ENCODE data around the gene RASD2. TPM values are rescaled to one million over a fixed set of nuclear protein-coding genes. Genes with fewer than 3 reads are reported as not detected.

The RASD2 gene
- total RNA-seq, 1 experiment from 2014 or later, result 3.1 TPM

DNA sequence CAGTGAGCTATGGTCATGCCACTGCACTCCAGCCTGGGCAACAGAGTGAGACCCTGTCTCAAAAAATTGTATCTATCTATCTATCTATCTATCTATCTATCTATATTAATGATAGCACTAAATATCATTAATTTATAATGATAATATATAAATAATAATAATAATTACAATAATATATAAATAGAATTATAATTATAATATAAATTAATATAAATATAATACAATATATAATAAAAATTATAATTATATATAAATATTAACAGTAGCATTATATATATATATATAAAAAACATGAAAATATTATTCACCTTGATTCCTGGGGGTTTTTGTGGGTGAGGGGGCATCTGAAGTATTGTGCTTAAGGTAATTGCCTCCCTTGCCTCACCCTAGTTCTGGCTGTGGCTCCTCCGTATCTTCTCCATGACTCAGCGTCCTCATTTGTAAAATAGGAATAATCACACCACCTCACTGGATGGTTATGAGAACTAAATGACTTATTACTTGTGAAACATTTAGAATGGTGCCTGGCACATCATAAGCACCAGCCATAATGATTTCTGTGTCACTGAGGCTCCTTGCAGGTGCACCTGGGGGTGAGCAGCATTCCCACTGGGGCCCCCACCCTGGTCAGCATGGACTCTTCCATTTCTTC is 18.8 kb downstream of the RASD2 start:
- Mint-ChIP-seq H3K9me3 (no peaks in the 10 kb centered on the region), H3K27ac (no peak overlapping the region; the same call in 1 of the 2 replicates), H3K4me1 (peaks cover 20% of the 10 kb centered on the region), H3K36me3 (no peaks in the 10 kb centered on the region), H3K4me3 (no peak overlapping the region), H3K27me3 (ENCODE audit: low read depth) (no peaks in the 10 kb centered on the region)
- POLR2A ChIA-PET, result no interaction called here
- CTCF ChIA-PET, result no interaction called here
- TF ChIP-seq, protein P1, sequence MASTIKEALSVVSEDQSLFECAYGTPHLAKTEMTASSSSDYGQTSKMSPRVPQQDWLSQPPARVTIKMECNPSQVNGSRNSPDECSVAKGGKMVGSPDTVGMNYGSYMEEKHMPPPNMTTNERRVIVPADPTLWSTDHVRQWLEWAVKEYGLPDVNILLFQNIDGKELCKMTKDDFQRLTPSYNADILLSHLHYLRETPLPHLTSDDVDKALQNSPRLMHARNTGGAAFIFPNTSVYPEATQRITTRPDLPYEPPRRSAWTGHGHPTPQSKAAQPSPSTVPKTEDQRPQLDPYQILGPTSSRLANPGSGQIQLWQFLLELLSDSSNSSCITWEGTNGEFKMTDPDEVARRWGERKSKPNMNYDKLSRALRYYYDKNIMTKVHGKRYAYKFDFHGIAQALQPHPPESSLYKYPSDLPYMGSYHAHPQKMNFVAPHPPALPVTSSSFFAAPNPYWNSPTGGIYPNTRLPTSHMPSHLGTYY (CRISPR knock-in tag; IDR thresholded peaks at IDR 0.05), result no peak
- TF ChIP-seq, protein P2, sequence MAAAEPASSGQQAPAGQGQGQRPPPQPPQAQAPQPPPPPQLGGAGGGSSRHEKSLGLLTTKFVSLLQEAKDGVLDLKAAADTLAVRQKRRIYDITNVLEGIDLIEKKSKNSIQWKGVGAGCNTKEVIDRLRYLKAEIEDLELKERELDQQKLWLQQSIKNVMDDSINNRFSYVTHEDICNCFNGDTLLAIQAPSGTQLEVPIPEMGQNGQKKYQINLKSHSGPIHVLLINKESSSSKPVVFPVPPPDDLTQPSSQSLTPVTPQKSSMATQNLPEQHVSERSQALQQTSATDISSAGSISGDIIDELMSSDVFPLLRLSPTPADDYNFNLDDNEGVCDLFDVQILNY (CRISPR knock-in tag; IDR thresholded peaks at IDR 0.05), result no peak
- TF ChIP-seq OVOL2 (CRISPR knock-in tag; IDR thresholded peaks at IDR 0.05; ENCODE audit: borderline replicate concordance) (no peak), NFE2L1 (CRISPR knock-in tag; IDR thresholded peaks at IDR 0.05) (no peak), HMGA2 (CRISPR knock-in tag; IDR thresholded peaks at IDR 0.05) (peak; percentile 97), JAZF1 (CRISPR knock-in tag; IDR thresholded peaks at IDR 0.05) (no peak)
- DNase-seq (ENCODE audit: low spot score) (no peak), ATAC-seq (no peak)

DNA sequence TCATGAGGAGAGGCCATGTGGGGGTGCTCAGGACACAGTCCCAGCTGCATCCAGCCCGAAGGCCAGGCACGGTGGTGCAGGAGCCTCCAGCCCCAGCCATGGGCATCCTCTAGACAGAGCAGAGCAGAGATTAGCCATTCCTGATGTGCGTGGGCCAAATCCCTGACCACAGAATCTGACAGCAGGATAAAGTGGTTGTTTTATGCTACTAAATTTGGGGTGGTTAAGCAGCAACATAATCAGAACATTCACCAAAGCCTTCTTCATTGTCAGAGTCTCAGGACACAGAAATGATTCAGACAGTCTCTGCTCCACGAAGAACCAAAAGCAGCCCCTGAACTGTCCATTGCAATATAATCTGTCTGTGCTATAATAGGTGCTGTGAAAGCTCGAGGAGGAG is 19.7 kb downstream of the RASD2 start:
- H3K36me3 Mint-ChIP-seq, result no peaks in the 10 kb centered on the region
- peaks cover 20% of the 10 kb centered on the region for H3K4me1 Mint-ChIP-seq
- DNase-seq (ENCODE audit: low spot score) (no peak), ATAC-seq (no peak)
- TF ChIP-seq, protein P3, sequence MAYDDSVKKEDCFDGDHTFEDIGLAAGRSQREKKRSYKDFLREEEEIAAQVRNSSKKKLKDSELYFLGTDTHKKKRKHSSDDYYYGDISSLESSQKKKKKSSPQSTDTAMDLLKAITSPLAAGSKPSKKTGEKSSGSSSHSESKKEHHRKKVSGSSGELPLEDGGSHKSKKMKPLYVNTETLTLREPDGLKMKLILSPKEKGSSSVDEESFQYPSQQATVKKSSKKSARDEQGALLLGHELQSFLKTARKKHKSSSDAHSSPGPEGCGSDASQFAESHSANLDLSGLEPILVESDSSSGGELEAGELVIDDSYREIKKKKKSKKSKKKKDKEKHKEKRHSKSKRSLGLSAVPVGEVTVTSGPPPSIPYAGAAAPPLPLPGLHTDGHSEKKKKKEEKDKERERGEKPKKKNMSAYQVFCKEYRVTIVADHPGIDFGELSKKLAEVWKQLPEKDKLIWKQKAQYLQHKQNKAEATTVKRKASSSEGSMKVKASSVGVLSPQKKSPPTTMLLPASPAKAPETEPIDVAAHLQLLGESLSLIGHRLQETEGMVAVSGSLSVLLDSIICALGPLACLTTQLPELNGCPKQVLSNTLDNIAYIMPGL (CRISPR knock-in tag; IDR thresholded peaks at IDR 0.05), result no peak
- TF ChIP-seq, protein P1 (CRISPR knock-in tag; IDR thresholded peaks at IDR 0.05), result no peak
- TF ChIP-seq, protein P4, sequence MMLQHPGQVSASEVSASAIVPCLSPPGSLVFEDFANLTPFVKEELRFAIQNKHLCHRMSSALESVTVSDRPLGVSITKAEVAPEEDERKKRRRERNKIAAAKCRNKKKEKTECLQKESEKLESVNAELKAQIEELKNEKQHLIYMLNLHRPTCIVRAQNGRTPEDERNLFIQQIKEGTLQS (CRISPR knock-in tag; conservative IDR thresholded peaks at IDR 0.05), result no peak
- TF ChIP-seq ZNF121 (CRISPR knock-in tag; IDR thresholded peaks at IDR 0.05), result no peak
- no peaks in the 10 kb centered on the region for H3K27me3 Mint-ChIP-seq (ENCODE audit: low read depth)
- H3K9me3 Mint-ChIP-seq, result no peaks in the 10 kb centered on the region
- no peak overlapping the region for H3K4me3 Mint-ChIP-seq
- ChIA-PET CTCF (interaction anchor here (1.0 kb wide), 1 partner anchor 15 kb away, joined by 3 read pairs; no protein-coding TSS in a partner anchor), POLR2A (no interaction called here)
- H3K27ac Mint-ChIP-seq, result no peak overlapping the region

DNA sequence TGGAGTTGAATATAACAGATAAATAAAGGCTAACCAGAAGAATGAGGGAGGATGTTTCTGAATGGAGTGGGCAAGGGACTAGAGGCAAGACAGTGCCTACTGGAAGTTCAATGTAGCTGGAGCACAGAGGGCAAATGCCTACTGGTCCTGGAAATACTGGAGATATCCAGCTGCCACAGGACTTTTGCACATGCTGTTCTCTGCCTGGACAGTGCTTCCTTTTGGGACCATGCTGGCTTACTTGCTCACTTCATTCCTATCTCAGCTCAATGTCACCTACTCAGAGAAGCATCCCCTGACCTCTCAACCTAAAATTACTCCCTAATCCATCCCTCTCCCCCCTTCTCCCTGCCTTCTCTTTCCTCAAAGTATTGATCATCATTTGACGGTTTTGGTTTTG is 20.2 kb downstream of the RASD2 start:
- H3K27me3 Mint-ChIP-seq (ENCODE audit: low read depth), result no peaks in the 10 kb centered on the region
- DNase-seq (ENCODE audit: low spot score) (no peak), ATAC-seq (no peak)
- CTCF ChIA-PET, result interaction anchor here (1.0 kb wide), 1 partner anchor 16 kb away, joined by 3 read pairs; no protein-coding TSS in a partner anchor
- TF ChIP-seq, protein P2 (CRISPR knock-in tag; IDR thresholded peaks at IDR 0.05), result no peak
- no peak for TF ChIP-seq JAZF1 (CRISPR knock-in tag; IDR thresholded peaks at IDR 0.05)
- no peak overlapping the region for H3K27ac Mint-ChIP-seq
- H3K4me3 Mint-ChIP-seq, result no peak overlapping the region
- POLR2A ChIA-PET, result no interaction called here
- H3K4me1 Mint-ChIP-seq, result peaks cover 20% of the 10 kb centered on the region
- no peaks in the 10 kb centered on the region for H3K9me3 Mint-ChIP-seq
- no peaks in the 10 kb centered on the region for H3K36me3 Mint-ChIP-seq

DNA sequence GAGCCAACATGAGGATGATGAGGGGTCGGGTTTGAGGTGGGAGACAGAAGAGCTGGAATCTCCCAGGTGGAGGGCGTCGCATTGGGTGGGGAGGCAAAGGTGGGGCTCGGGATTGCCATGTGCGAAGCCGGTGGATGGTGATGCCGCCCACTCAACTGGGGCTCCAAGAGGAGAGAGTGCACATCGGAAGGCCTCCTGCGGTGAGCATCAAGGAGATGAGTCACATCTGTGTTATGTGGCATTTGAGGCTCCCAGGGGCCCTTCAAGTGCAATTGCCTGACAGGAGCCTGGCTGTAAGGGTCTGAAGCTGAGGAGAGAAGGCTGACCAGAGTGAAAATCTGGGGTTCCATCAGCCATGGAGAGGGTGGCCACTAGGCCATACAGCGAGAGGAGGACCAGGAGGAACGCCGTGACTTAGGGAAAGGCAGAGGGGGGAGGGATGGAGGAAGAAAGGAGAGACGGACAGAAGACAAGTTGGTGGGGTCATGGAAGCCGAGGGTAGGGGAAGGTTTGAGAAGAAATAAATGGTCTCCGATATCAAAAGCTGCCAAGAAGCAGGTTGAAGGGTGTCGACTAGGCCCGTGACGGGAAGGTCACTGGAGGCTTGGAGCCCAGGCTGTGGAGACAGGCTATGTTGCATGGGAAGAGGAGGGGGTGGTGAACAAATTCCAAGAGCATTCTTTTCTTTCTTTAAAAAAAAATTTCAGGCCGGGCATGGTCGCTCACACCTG is 21.3 kb downstream of the RASD2 start:
- no peaks in the 10 kb centered on the region for H3K9me3 Mint-ChIP-seq
- ChIA-PET POLR2A (no interaction called here), CTCF (no interaction called here)
- peaks cover 20% of the 10 kb centered on the region for H3K4me1 Mint-ChIP-seq
- no peak overlapping the region for H3K4me3 Mint-ChIP-seq
- H3K36me3 Mint-ChIP-seq, result no peaks in the 10 kb centered on the region
- ATAC-seq, result peak; percentile 52
- TF ChIP-seq, protein P1 (CRISPR knock-in tag; IDR thresholded peaks at IDR 0.05), result 0 out of 2 replicates have a peak, but pooled peaks have one; percentile 13
- TF ChIP-seq ZNF317 (CRISPR knock-in tag; IDR thresholded peaks at IDR 0.05; ENCODE audit: borderline replicate concordance, low read depth), result no peak
- H3K27ac Mint-ChIP-seq, result no peak overlapping the region
- H3K27me3 Mint-ChIP-seq (ENCODE audit: low read depth), result no peaks in the 10 kb centered on the region
- DNase-seq (ENCODE audit: low spot score), result peak; percentile 43
